B cell (primary cell): ENCODE measurements around the gene TCF12. TPM values are rescaled to one million over a fixed set of nuclear protein-coding genes. Genes with fewer than 3 reads are reported as not detected.

Experiments
- ATAC-seq: fragments of 200-7000 bp; cut with Tn5 transposase; one replicate; pipeline ENCODE4 v1.10.0; 2021; ENCODE audit warnings: low read depth, mild to moderate bottlenecking, moderate number of reproducible peaks, moderate library complexity
- CTCF ChIA-PET: fragments of 350-600 bp; sonication (Branson Sonifier 250); formaldehyde crosslinking; loops from one replicate; lab custom pipeline; 2021; ENCODE audit warnings: antibody characterized with exemption, inconsistent platforms; lab: Charles Lee
- POLR2A ChIA-PET: fragments of 350-600 bp; sonication (Branson Sonifier 250); formaldehyde crosslinking; loops from one replicate; lab custom pipeline; 2021; ENCODE audit warnings: antibody characterized with exemption; lab: Charles Lee
- DNase-seq: peaks from one replicate; pipeline ENCODE4 v3.0.0; 2013
- H2AFZ ChIP-seq: 2 replicates; pipeline ENCODE4 v1.6.1; 2012; ENCODE audit warnings: mild to moderate bottlenecking, low read depth, low read length; ENCODE audit not compliant: insufficient read depth, poor library complexity, severe bottlenecking
- H3K27ac ChIP-seq, 2 donors: 1 replicate in 1 of 2; 2 replicates in 1 of 2; pipeline ENCODE4 v1.5.1; 2012 to 2013; ENCODE audit warnings: low read length in 2 of 2, mild to moderate bottlenecking in 2 of 2, moderate library complexity in 1 of 2
- H3K27me3 ChIP-seq, 4 experiments: fragments of 200-600 bp in 1 of 4; sonication (generic) in 1 of 4; replicated peaks in 1 of 4; 1 replicate in 2 of 4; 2 replicates in 2 of 4; pipeline versions ENCODE4 v1.6.1 to v1.7.0; 2013 to 2016; ENCODE audit warnings: low read length in 3 of 4, mild to moderate bottlenecking in 2 of 4, mixed read lengths in 1 of 4, moderate library complexity in 1 of 4; ENCODE audit not compliant: insufficient read depth in 4 of 4, control insufficient read depth in 3 of 4; ENCODE audit errors: control extremely low read depth in 1 of 4
- H3K36me3 ChIP-seq, 2 experiments: replicated peaks in 1 of 2; 1 replicate in 1 of 2; 2 replicates in 1 of 2; pipeline versions ENCODE4 v1.6.1 to v1.7.1; 2013; ENCODE audit warnings: low read length in 1 of 2; ENCODE audit not compliant: insufficient read depth in 2 of 2, control insufficient read depth in 1 of 2; ENCODE audit errors: control extremely low read depth in 1 of 2, extremely low read depth in 1 of 2
- H3K4me1 ChIP-seq, 2 donors: fragments of 200-600 bp in 1 of 2; sonication (generic) in 1 of 2; 1 replicate in 1 of 2; 2 replicates in 1 of 2; pipeline versions ENCODE4 v1.5.1 to v1.6.1; 2013 to 2017; ENCODE audit warnings: low read length in 2 of 2; ENCODE audit not compliant: control insufficient read depth in 2 of 2, insufficient read depth in 2 of 2
- H3K4me2 ChIP-seq: replicated peaks from 2 replicates; pipeline ENCODE3; 2012; ENCODE audit warnings: mild to moderate bottlenecking, low read depth, low read length; ENCODE audit not compliant: poor library complexity, severe bottlenecking
- H3K4me3 ChIP-seq, 5 experiments: fragments of 200-600 bp in 1 of 5; sonication (generic) in 1 of 5; 1 replicate in 3 of 5; 2 replicates in 2 of 5; pipeline versions ENCODE4 v1.5.1 to v1.7.0; 2011 to 2016; ENCODE audit warnings: low read length in 4 of 5, mild to moderate bottlenecking in 4 of 5, low read depth in 2 of 5, control low read depth in 1 of 5, moderate library complexity in 1 of 5; ENCODE audit not compliant: insufficient read depth in 1 of 5; ENCODE audit errors: control extremely low read depth in 1 of 5, extremely low read depth in 1 of 5
- H3K79me2 ChIP-seq: fragments of 200-600 bp; sonication (generic); one replicate; pipeline ENCODE4 v1.6.0; 2016; ENCODE audit warnings: low read length; ENCODE audit not compliant: control insufficient read depth, insufficient read depth
- H3K9ac ChIP-seq: fragments of 200-600 bp; sonication (generic); 2 replicates; pipeline ENCODE4 v1.6.1; 2017; ENCODE audit warnings: mild to moderate bottlenecking, low read length, moderate library complexity
- H3K9me3 ChIP-seq, 3 donors: one replicate each; pipeline versions ENCODE4 v1.6.1 to v1.7.1; 2013; ENCODE audit warnings: low read length in 2 of 3; ENCODE audit not compliant: control insufficient read depth in 2 of 3, insufficient read depth in 1 of 3; ENCODE audit errors: control extremely low read depth in 1 of 3
- H4K20me1 ChIP-seq: 2 replicates; pipeline ENCODE4 v1.6.0; 2012; ENCODE audit warnings: mild to moderate bottlenecking, low read length; ENCODE audit not compliant: insufficient read depth, control insufficient read depth, poor library complexity, severe bottlenecking
- H3K27ac Mint-ChIP-seq: one replicate; pipeline ENCODE4 v1.8.0; 2021; ENCODE audit warnings: mixed read lengths
- H3K27me3 Mint-ChIP-seq: one replicate; pipeline ENCODE4 v1.8.0; 2021; ENCODE audit warnings: mixed read lengths
- H3K4me1 Mint-ChIP-seq: one replicate; pipeline ENCODE4 v1.8.0; 2021; ENCODE audit warnings: mixed read lengths
- H3K4me3 Mint-ChIP-seq: one replicate; pipeline ENCODE4 v1.8.0; 2021; ENCODE audit warnings: mixed read lengths
- H3K9me3 Mint-ChIP-seq: one replicate; pipeline ENCODE4 v1.8.0; 2022; ENCODE audit warnings: mixed read lengths; ENCODE audit not compliant: insufficient read depth
- CTCF ChIP-seq: fragments of 200-600 bp; IDR thresholded peaks from one replicate; pipeline ENCODE4 v1.8.0; 2022; ENCODE audit warnings: antibody characterized with exemption, mild to moderate bottlenecking
- EZH2 ChIP-seq: IDR thresholded peaks from 2 replicates; pipeline ENCODE4 v1.6.1; 2012; ENCODE audit warnings: borderline replicate concordance, low read depth, mild to moderate bottlenecking, moderate library complexity, low read length; ENCODE audit not compliant: insufficient read depth, poor library complexity, severe bottlenecking
- WGBS: methylation state at CpG from one replicate; pipeline ENCODE4 v1.1.5; 2013; ENCODE audit warnings: missing lambda C conversion rate; ENCODE audit not compliant: insufficient coverage; 5-methylcytosine and 5-hydroxymethylcytosine counted together
- intact Hi-C: fragments of 100-400 bp; cut with micrococcal nuclease; formaldehyde crosslinking; loops from one replicate; pipeline ENCODE4 v1.10.0; 2022
- polyA plus RNA-seq: library from polyadenylated mRNA; depleted of rRNA; stranded (reverse); fragments of >200 nt; gene quantifications from 2 replicates; pipeline ENCODE4 v1.2.3, GENCODE V29; 2012
- total RNA-seq, 2 donors: library from RNA; stranded (reverse); fragments of 120-200 nt in 1 of 2; gene quantifications; 1 replicate in 1 of 2; 2 replicates in 1 of 2; pipeline versions ENCODE4 v1.2.3 to v1.2.4, GENCODE V29; 2013 to 2022

Gene TCF12
- total and polyA plus RNA-seq, 2 donors (not counting 1 experiment from before 2014, with no cell fraction given) = 27.1 to 131 TPM

- H3K27ac ChIP-seq = no peak overlapping the region
- CTCF ChIA-PET = interaction anchor here (1.1 to 2.1 kb wide), 3 partner anchors 10 to 182 kb away, joined by 3 to 7 read pairs (median 5); no protein-coding TSS in a partner anchor
- H4K20me1 ChIP-seq = no peaks in the 10 kb centered on the region
- WGBS = 100% methylated on average over 2 of the region's 8 CpGs
- DNase-seq (no peak), ATAC-seq (no peak)
- POLR2A ChIA-PET = no interaction called here
- H3K27me3 ChIP-seq = no peaks in the 10 kb centered on the region
- TF ChIP-seq EZH2 = no peak
- no peak for TF ChIP-seq CTCF
- no peak overlapping the region for H2AFZ ChIP-seq
- Mint-ChIP-seq H3K4me1 (peaks cover 6% of the 10 kb centered on the region), H3K9me3 (no peaks in the 10 kb centered on the region), H3K27me3 (peaks cover 9% of the 10 kb centered on the region), H3K27ac (no peak overlapping the region), H3K4me3 (no peak overlapping the region)
- intact Hi-C loops = no loop called here
- H3K4me1 ChIP-seq = peaks cover 3 to 4% of the 10 kb centered on the region in 2 donors
- no peaks in the 10 kb centered on the region for H3K79me2 ChIP-seq
- H3K36me3 ChIP-seq = no peaks in the 10 kb centered on the region
- H3K9ac ChIP-seq = no peak overlapping the region
- H3K4me2 ChIP-seq = no peak overlapping the region
- H3K9me3 ChIP-seq = no peaks in the 10 kb centered on the region
- no peak overlapping the region for H3K4me3 ChIP-seq
Observed at GRCh38 chr15:57328479-57328878, 410.0 kb downstream of the TCF12 start.

- ATAC-seq (no peak), DNase-seq (no peak)
- Histone ChIP-seq H2AFZ (no peak overlapping the region), H3K4me2 (no peak overlapping the region), H3K9me3 (no peaks in the 10 kb centered on the region), H3K4me3 (no peak overlapping the region), H4K20me1 (no peaks in the 10 kb centered on the region), H3K27me3 (no peaks in the 10 kb centered on the region), H3K9ac (no peak overlapping the region), H3K4me1 (peaks cover 0 to 4% of the 10 kb centered on the region in 2 donors), H3K27ac (no peak overlapping the region), H3K79me2 (no peaks in the 10 kb centered on the region), H3K36me3 (no peaks in the 10 kb centered on the region)
- Mint-ChIP-seq H3K27me3 (peaks cover 9% of the 10 kb centered on the region), H3K4me1 (peaks cover 6% of the 10 kb centered on the region), H3K9me3 (no peaks in the 10 kb centered on the region), H3K27ac (no peak overlapping the region), H3K4me3 (no peak overlapping the region)
- intact Hi-C loops = no loop called here
- TF ChIP-seq EZH2 (no peak), CTCF (no peak)
- WGBS = 72% methylated on average over 5 of the region's 5 CpGs
- ChIA-PET CTCF (interaction anchor here (1.1 to 2.0 kb wide), 2 partner anchors 9 to 182 kb away, joined by 3 to 5 read pairs; no protein-coding TSS in a partner anchor), POLR2A (no interaction called here)
Observed at GRCh38 chr15:57328897-57329296, 410.5 kb downstream of the TCF12 start.
